Measurements from ENCODE around the gene VWF. TPM values are rescaled to one million over a fixed set of nuclear protein-coding genes. Genes with fewer than 3 reads are reported as not detected.
A peak's percentile ranks its signal among the peaks of the same experiment; 100 is the strongest.

The VWF gene
- total and polyA plus RNA-seq, 11 donors = 125 to 503 (median 238) TPM

GRCh38 chr12:6090803-6091202 is 33.7 kb downstream of the VWF start:
- Histone ChIP-seq H3K9me3 (no peaks in the 10 kb centered on the region), H3K36me3 (peaks cover 0 to 45% (median 11%) of the 10 kb centered on the region in 9 donors), H3K27ac (peak overlapping the region in 11 of 12 donors; percentile 17 to 76 (median 55)), H3K4me1 (peaks cover 2 to 83% (median 44%) of the 10 kb centered on the region in 12 donors), H3K27me3 (peaks cover 0 to 5% (median 0%) of the 10 kb centered on the region in 9 donors), H3K4me3 (no peak overlapping the region)
- 26 to 46% (median 29%) methylated on average over 6 of the region's 6 CpGs for WGBS, 4 donors
- ATAC-seq (peak; percentile 66 to 84 (median 79)), DNase-seq (peak in 4 of 5 donors; percentile 60 to 81 (median 71))
- TF ChIP-seq CTCF (IDR thresholded peaks at IDR 0.05) (no peak), POLR2A (IDR thresholded peaks at IDR 0.05) (no peak)
- intact Hi-C loops (cut with DNase I) = no loop called here

- 48 to 53% (median 51%) methylated on average over 12 to 15 of the region's 15 CpGs for WGBS, 4 donors
Observed at GRCh38 chr12:6088921-6089747, 35.3 kb downstream of the VWF start.

GRCh38 chr12:6086316-6086715 is 38.2 kb downstream of the VWF start:
- 89 to 95% (median 93%) methylated on average over 2 of the region's 2 CpGs for WGBS, 4 donors
- Histone ChIP-seq H3K4me3 (no peak overlapping the region), H3K4me1 (peaks cover 0 to 95% (median 43%) of the 10 kb centered on the region in 12 donors), H3K36me3 (peaks cover 0 to 23% (median 0%) of the 10 kb centered on the region in 9 donors), H3K27me3 (no peaks in the 10 kb centered on the region), H3K27ac (peak overlapping the region in 7 of 12 donors; percentile 0 to 69 (median 47)), H3K9me3 (no peaks in the 10 kb centered on the region)
- no peak for DNase-seq
- TF ChIP-seq CTCF (IDR thresholded peaks at IDR 0.05) (no peak), POLR2A (IDR thresholded peaks at IDR 0.05) (no peak)
- no peak for ATAC-seq
- intact Hi-C loops (cut with DNase I) = no loop called here

More at GRCh38 chr12:6088921-6089747, 35.3 kb downstream of the VWF start:
- Histone ChIP-seq H3K4me1 (peaks cover 2 to 94% (median 56%) of the 10 kb centered on the region in 12 donors), H3K4me3 (no peak overlapping the region), H3K9me3 (no peaks in the 10 kb centered on the region), H3K27me3 (peaks cover 0 to 5% (median 0%) of the 10 kb centered on the region in 9 donors), H3K27ac (peak overlapping the region; percentile 31 to 76 (median 52)), H3K36me3 (peaks cover 0 to 29% (median 10%) of the 10 kb centered on the region in 9 donors)
- TF ChIP-seq POLR2A (IDR thresholded peaks at IDR 0.05) = no peak
- TF ChIP-seq CTCF (IDR thresholded peaks at IDR 0.05) = no peak
- intact Hi-C loops (cut with DNase I) = no loop called here
- no peak for ATAC-seq
- DNase-seq = no peak

GRCh38 chr12:6085841-6086240 is 38.6 kb downstream of the VWF start:
- H3K9me3 ChIP-seq = no peaks in the 10 kb centered on the region
- peaks cover 0 to 24% (median 0%) of the 10 kb centered on the region in 9 donors for H3K36me3 ChIP-seq
- no peaks in the 10 kb centered on the region for H3K27me3 ChIP-seq
- DNase-seq (no peak), ATAC-seq (no peak)
- H3K4me1 ChIP-seq = peaks cover 0 to 95% (median 45%) of the 10 kb centered on the region in 12 donors
- TF ChIP-seq CTCF (IDR thresholded peaks at IDR 0.05) (no peak), POLR2A (IDR thresholded peaks at IDR 0.05) (no peak)
- H3K4me3 ChIP-seq = no peak overlapping the region
- 83 to 89% (median 85%) methylated on average over 3 of the region's 3 CpGs for WGBS, 4 donors
- peak overlapping the region in 7 of 12 donors; percentile 0 to 77 (median 51) for H3K27ac ChIP-seq
- intact Hi-C loops (cut with DNase I) = no loop called here

Measured in heart left ventricle (tissue), 16 donors.